H1 (cell line): ENCODE results near the gene RNF212B. TPM values are rescaled to one million over a fixed set of nuclear protein-coding genes. Genes with fewer than 3 reads are reported as not detected.

ENCODE experiments used
- ATF3 ChIP-seq: IDR thresholded peaks from 2 replicates; pipeline ENCODE4 v1.6.1; 2011; ENCODE audit warnings: low read depth, mild to moderate bottlenecking, low read length; ENCODE audit not compliant: insufficient read depth
- BACH1 ChIP-seq: IDR thresholded peaks from 2 replicates; pipeline ENCODE4 v1.6.1; 2012; ENCODE audit warnings: low read length, improper control_type of control experiment
- CTCF ChIP-seq, 3 experiments: IDR thresholded peaks; 1 replicate in 2 of 3; 2 replicates in 1 of 3; pipeline versions ENCODE4 v1.5.1 to v1.6.1; 2011; ENCODE audit warnings: low read length in 3 of 3, mild to moderate bottlenecking in 3 of 3, inconsistent platforms in 2 of 3, low read depth in 1 of 3, moderate library complexity in 1 of 3; ENCODE audit not compliant: insufficient read depth in 1 of 3; ENCODE audit errors: control extremely low read depth in 1 of 3
- EP300 ChIP-seq, 2 experiments: IDR thresholded peaks; 1 replicate in 1 of 2; 2 replicates in 1 of 2; pipeline ENCODE4 v1.6.1; 2011 to 2012; ENCODE audit warnings: low read depth in 2 of 2, low read length in 2 of 2, mild to moderate bottlenecking in 2 of 2, borderline replicate concordance in 1 of 2, inconsistent platforms in 1 of 2, moderate library complexity in 1 of 2
- HDAC6 ChIP-seq: IDR thresholded peaks from one replicate; pipeline ENCODE4 v1.7.1; 2012; ENCODE audit warnings: low read depth, mild to moderate bottlenecking, inconsistent platforms, low read length, moderate library complexity
- JUN ChIP-seq: IDR thresholded peaks from 2 replicates; pipeline ENCODE4 v1.6.1; 2011; ENCODE audit warnings: low read depth, mild to moderate bottlenecking, improper control_type of control experiment, low read length
- MAFK ChIP-seq: IDR thresholded peaks from 2 replicates; pipeline ENCODE4 v1.6.1; 2012; ENCODE audit warnings: low read depth, mild to moderate bottlenecking, improper control_type of control experiment, low read length
- MAX ChIP-seq: IDR thresholded peaks from 2 replicates; pipeline ENCODE4 v1.6.1; 2012; ENCODE audit warnings: inconsistent platforms
- NRF1 ChIP-seq: IDR thresholded peaks from 2 replicates; pipeline ENCODE4 v1.6.1; 2011; ENCODE audit warnings: mild to moderate bottlenecking, low read depth, low read length, improper control_type of control experiment
- PHF8 ChIP-seq: fragments of 200-600 bp; sonication (generic); conservative IDR thresholded peaks from 2 replicates; pipeline ENCODE4 v1.7.1; 2012; ENCODE audit warnings: low read depth, mild to moderate bottlenecking, inconsistent platforms, low read length, moderate library complexity
- POLR2A ChIP-seq, 2 experiments: IDR thresholded peaks; 1 replicate in 1 of 2; 2 replicates in 1 of 2; pipeline ENCODE4 v1.6.1; 2011; ENCODE audit warnings: low read depth in 2 of 2, low read length in 2 of 2, mild to moderate bottlenecking in 2 of 2; ENCODE audit errors: control extremely low read depth in 1 of 2
- RAD21 ChIP-seq, 2 experiments: IDR thresholded peaks in 1 of 2; conservative IDR thresholded peaks in 1 of 2; 2 replicates each; pipeline ENCODE4 v1.6.1; 2011; ENCODE audit warnings: low read depth in 2 of 2, low read length in 2 of 2, improper control_type of control experiment in 1 of 2, inconsistent platforms in 1 of 2, mild to moderate bottlenecking in 1 of 2, moderate library complexity in 1 of 2
- RXRA ChIP-seq: IDR thresholded peaks from 2 replicates; pipeline ENCODE4 v1.6.1; 2011; ENCODE audit warnings: low read depth, mild to moderate bottlenecking, low read length, moderate library complexity; ENCODE audit not compliant: insufficient read depth
- SAP30 ChIP-seq: fragments of 300-600 bp; sonication (generic); IDR thresholded peaks from 2 replicates; pipeline ENCODE4 v1.7.1; 2012; ENCODE audit warnings: low read length, moderate library complexity, mild to moderate bottlenecking, inconsistent platforms; ENCODE audit not compliant: insufficient read depth, insufficient replicate concordance
- SIX5 ChIP-seq: IDR thresholded peaks from 2 replicates; pipeline ENCODE4 v1.6.1; 2011; ENCODE audit warnings: mild to moderate bottlenecking, low read depth, low read length
- SUZ12 ChIP-seq: fragments of 200-600 bp; sonication (generic); IDR thresholded peaks from 2 replicates; pipeline ENCODE4 v1.6.1; 2012; ENCODE audit warnings: mild to moderate bottlenecking, inconsistent platforms, low read length, moderate library complexity, mixed read lengths
- USF2 ChIP-seq: IDR thresholded peaks from 2 replicates; pipeline ENCODE4 v1.6.1; 2011; ENCODE audit warnings: low read length, improper control_type of control experiment
- ZNF274 ChIP-seq: IDR thresholded peaks from 2 replicates; pipeline ENCODE4 v1.7.0; 2012; ENCODE audit warnings: low read length, borderline replicate concordance; ENCODE audit errors: extremely low read depth
- polyA plus RNA-seq, 7 experiments: library from polyadenylated mRNA; depleted of rRNA in 3 of 7; stranded (reverse) in 5 of 7; unstranded in 2 of 7; fragments of >200 nt in 5 of 7; fragments of 200-250 nt in 2 of 7; gene quantifications; 1 replicate in 5 of 7; 2 replicates in 1 of 7; 4 replicates in 1 of 7; pipeline versions ENCODE4 v1.2.1 to v1.2.3, GENCODE V29; 2011 to 2013; ENCODE audit warnings: missing spikeins in 2 of 7, mixed read lengths in 2 of 7
- total RNA-seq: library from RNA; stranded (reverse); fragmentation: NEBNext Ultra II Directional; extraction: Animal tissue kit (Norgen Biotek cat#: 25700); gene quantifications from 2 replicates; pipeline ENCODE4 v1.2.1, GENCODE V29; 2021

The RNF212B gene
- total and polyA plus RNA-seq, 2 of the 8 experiments (the other 6 are each of a cell fraction or from before 2014, with no cell fraction given) = 0.95 to 1.2 TPM

- TF ChIP-seq ZNF274 = no peak
- peak; percentile 89 for TF ChIP-seq USF2
- peak; percentile 70 for TF ChIP-seq MAX
- no peak for TF ChIP-seq MAFK
- no peak for TF ChIP-seq NRF1
- 0 out of 2 replicates have a peak, but pooled peaks have one; percentile 9 for TF ChIP-seq ATF3
- no peak for TF ChIP-seq EP300 (IDR thresholded peaks at IDR 0.05; ENCODE audit: borderline replicate concordance in 1 of 2, low read depth in 2 of 2, low read length in 2 of 2)
- TF ChIP-seq BACH1 = peak; percentile 72
- TF ChIP-seq PHF8 = peak; percentile 62; the same call in 1 of the 2 replicates
- TF ChIP-seq JUN = no peak
- TF ChIP-seq RXRA = no peak
- peak; percentile 17 for TF ChIP-seq SAP30
- no peak for TF ChIP-seq HDAC6
- peak; percentile 81 to 94 for TF ChIP-seq POLR2A (IDR thresholded peaks at IDR 0.05; ENCODE audit: control extremely low read depth in 1 of 2, low read depth in 2 of 2, low read length in 2 of 2)
- TF ChIP-seq RAD21 (IDR thresholded peaks at IDR 0.05 in 1 of 2, conservative IDR thresholded peaks at IDR 0.05 in 1 of 2; ENCODE audit: low read depth in 2 of 2, low read length in 2 of 2) = no peak
- no peak for TF ChIP-seq SIX5
- TF ChIP-seq SUZ12 = no peak
- no peak for TF ChIP-seq CTCF (IDR thresholded peaks at IDR 0.05; ENCODE audit: control extremely low read depth in 1 of 3, insufficient read depth in 1 of 3, low read depth in 1 of 3, low read length in 3 of 3)
Observed at GRCh38 chr14:23320584-23321571, 83.1 kb downstream of the RNF212B start, which contains the start of gene PABPN1 (continued).
